Superior temporal gyrus (tissue), 1 donor: ENCODE measurements around the gene ITPK1.
"Not testable (repeated sequence)": the region's sequence is repeated elsewhere in the genome, so short reads cannot be mapped to it uniquely, and the experiment has no call there.

ENCODE experiments used
- DNase-seq: peaks from one replicate; pipeline ENCODE4 v3.0.0-alpha.2; 2016; ENCODE audit errors: extremely low spot score

ITPK1 gene

GRCh38 chr14:93084866-93085857, 30.6 kb downstream of the ITPK1 start:
- no peak for DNase-seq

GRCh38 chr14:93084402-93084801, 31.3 kb downstream of the ITPK1 start:
- DNase-seq = no peak

GRCh38 chr14:93083917-93084316, 31.8 kb downstream of the ITPK1 start:
- no peak for DNase-seq

- no peak for DNase-seq
These were observed 33.1 kb downstream of the ITPK1 start for GRCh38 chr14:93082576-93083001.

- DNase-seq = no peak
These were observed 33.7 kb downstream of the ITPK1 start for GRCh38 chr14:93081876-93082570.

- no peak for DNase-seq
These were observed 35.8 kb downstream of the ITPK1 start for GRCh38 chr14:93079865-93080403.

GRCh38 chr14:93079321-93079720, 36.4 kb downstream of the ITPK1 start:
- DNase-seq = no peak

GRCh38 chr14:93078870-93079269, 36.9 kb downstream of the ITPK1 start:
- DNase-seq = no peak

- no peak for DNase-seq
These were observed 39.0 kb downstream of the ITPK1 start for GRCh38 chr14:93076755-93077154.

- no peak for DNase-seq
These were observed 39.8 kb downstream of the ITPK1 start for GRCh38 chr14:93075891-93076290.

GRCh38 chr14:93073910-93074769, 41.6 kb downstream of the ITPK1 start:
- no peak for DNase-seq

GRCh38 chr14:93073358-93073707, 42.4 kb downstream of the ITPK1 start:
- DNase-seq = no peak

GRCh38 chr14:93072659-93073357, 42.9 kb downstream of the ITPK1 start:
- no peak for DNase-seq

GRCh38 chr14:93068711-93069110, 47.0 kb downstream of the ITPK1 start:
- DNase-seq = no peak

- no peak for DNase-seq
These were observed 48.6 kb downstream of the ITPK1 start for GRCh38 chr14:93067088-93067487.

- no peak for DNase-seq
These were observed 50.4 kb downstream of the ITPK1 start for GRCh38 chr14:93065272-93065730.

GRCh38 chr14:93064411-93065271, 51.1 kb downstream of the ITPK1 start:
- no peak for DNase-seq

- DNase-seq = no peak
These were observed 52.3 kb downstream of the ITPK1 start for GRCh38 chr14:93063393-93063792.

GRCh38 chr14:93062890-93063289, 52.8 kb downstream of the ITPK1 start:
- no peak for DNase-seq

- DNase-seq = not testable (repeated sequence)
These were observed 53.7 kb downstream of the ITPK1 start for GRCh38 chr14:93062013-93062412.
